K562 (cell line): Measurements from ENCODE around the gene CALB2. TPM values are rescaled to one million over a fixed set of nuclear protein-coding genes. Genes with fewer than 3 reads are reported as not detected.

Experiments
- CBX2 ChIP-seq: fragments of 200-600 bp; sonication (generic); IDR thresholded peaks from one replicate; pipeline ENCODE4 v1.6.1; 2012; ENCODE audit warnings: mild to moderate bottlenecking, low read length, inconsistent platforms; ENCODE audit not compliant: insufficient read depth, poor library complexity, severe bottlenecking
- CEBPG ChIP-seq, 3 experiments: fragments of 200-800 bp in 1 of 3; sonication (Bioruptor generic) in 1 of 3; sonication (generic) in 1 of 3; formaldehyde crosslinking in 1 of 3; IDR thresholded peaks in 2 of 3; conservative IDR thresholded peaks in 1 of 3; 2 replicates each; pipeline versions ENCODE4 v1.6.1 to v1.8.0; 2016 to 2022; ENCODE audit warnings: missing compliant biosample characterization in 2 of 3, missing genetic modification characterization in 2 of 3, mild to moderate bottlenecking in 1 of 3, missing genetic modification reagents in 1 of 3
- HCFC1 ChIP-seq: IDR thresholded peaks from 2 replicates; pipeline ENCODE4 v1.6.1; 2012; ENCODE audit warnings: low read depth, low read length, improper control_type of control experiment
- JUND ChIP-seq, 2 experiments: IDR thresholded peaks; 2 replicates in 1 of 2; 3 replicates in 1 of 2; pipeline ENCODE4 v1.6.1; 2011; ENCODE audit warnings: borderline replicate concordance in 2 of 2, low read depth in 2 of 2, low read length in 2 of 2, improper control_type of control experiment in 1 of 2, missing biosample characterization in 1 of 2, missing genetic modification characterization in 1 of 2, missing genetic modification reagents in 1 of 2
- KAT7 ChIP-seq: sonication (generic); formaldehyde crosslinking; IDR thresholded peaks from 2 replicates; pipeline ENCODE4 v1.8.0; 2022; ENCODE audit warnings: missing genetic modification reagents, mild to moderate bottlenecking, borderline replicate concordance
- NONO ChIP-seq, 2 experiments: fragments of 200-400 bp in 1 of 2; fragments of 450-650 bp in 1 of 2; formaldehyde crosslinking in 1 of 2; IDR thresholded peaks; 2 replicates each; pipeline ENCODE4 v1.6.1; 2017; ENCODE audit warnings: low read depth in 2 of 2, mild to moderate bottlenecking in 2 of 2, moderate library complexity in 2 of 2, low read length in 1 of 2
- ZC3H11A ChIP-seq: IDR thresholded peaks from 2 replicates; pipeline ENCODE4 v1.6.1; 2012; ENCODE audit warnings: low read depth, low read length, improper control_type of control experiment
- ZNF134 ChIP-seq: fragments of 250-450 bp; sonication (Bioruptor Pico); conservative IDR thresholded peaks from 2 replicates; pipeline ENCODE4 v1.4.0; 2020
- ZSCAN32 ChIP-seq: fragments of 450-650 bp; formaldehyde crosslinking; IDR thresholded peaks from 2 replicates; pipeline ENCODE4 v1.4.0; 2020; ENCODE audit warnings: mild to moderate bottlenecking, moderate library complexity
- polyA plus RNA-seq, 8 experiments: library from polyadenylated mRNA; depleted of rRNA in 4 of 8; stranded (reverse) in 5 of 8; unstranded in 3 of 8; fragments of >200 nt; fragmentation: Nextera tagmentation in 2 of 8; fragmentation: Illumina TruSeq in 1 of 8; extraction: Ambion mirVana in 2 of 8; extraction: Trizol in 1 of 8; gene quantifications; 2 replicates each; pipeline versions ENCODE4 v1.2.1 to v1.2.3, GENCODE V29; 2011 to 2014; ENCODE audit warnings: inconsistent platforms in 1 of 8, missing spikeins in 1 of 8
- total RNA-seq, 7 experiments: library from RNA; depleted of rRNA in 6 of 7; stranded (reverse); fragments of >200 nt in 6 of 7; fragmentation: Illumina TruSeq in 2 of 7; extraction: Trizol in 2 of 7; gene quantifications; 2 replicates each; pipeline versions ENCODE4 v1.2.1 to v1.2.3, GENCODE V29; 2011 to 2021; ENCODE audit warnings: low replicate concordance in 1 of 7
- TF ChIP-seq, protein P1 (sequence below): IDR thresholded peaks from 2 replicates; pipeline ENCODE4 v1.6.1; 2011; ENCODE audit warnings: borderline replicate concordance, low read depth, mild to moderate bottlenecking, moderate library complexity, low read length; ENCODE audit not compliant: insufficient read depth, poor library complexity, severe bottlenecking
- TF ChIP-seq, protein P2 (sequence below): fragments of 450-650 bp; formaldehyde crosslinking; IDR thresholded peaks from 2 replicates; pipeline ENCODE4 v1.4.0; 2020; ENCODE audit warnings: mild to moderate bottlenecking, moderate library complexity
- TF ChIP-seq, protein P3 (sequence below), 2 experiments: fragments of 150-350 bp in 1 of 2; IDR thresholded peaks; 2 replicates each; pipeline ENCODE4 v1.6.1; 2012 to 2016; ENCODE audit warnings: low read depth in 2 of 2, low read length in 2 of 2, mild to moderate bottlenecking in 1 of 2, moderate library complexity in 1 of 2
- TF ChIP-seq, protein P4 (sequence below): fragments of 450-650 bp; IDR thresholded peaks from 2 replicates; pipeline ENCODE4 v1.6.1; 2016; ENCODE audit warnings: borderline replicate concordance
- TF ChIP-seq, protein P5 (sequence below): sonication (generic); formaldehyde crosslinking; IDR thresholded peaks from 2 replicates; pipeline ENCODE4 v1.9.0; 2022; ENCODE audit warnings: mild to moderate bottlenecking, missing genetic modification reagents

The CALB2 gene
- total and polyA plus RNA-seq, 9 of the 15 experiments (the other 6 are each of a cell fraction or from before 2014, with no cell fraction given): not detected

DNA sequence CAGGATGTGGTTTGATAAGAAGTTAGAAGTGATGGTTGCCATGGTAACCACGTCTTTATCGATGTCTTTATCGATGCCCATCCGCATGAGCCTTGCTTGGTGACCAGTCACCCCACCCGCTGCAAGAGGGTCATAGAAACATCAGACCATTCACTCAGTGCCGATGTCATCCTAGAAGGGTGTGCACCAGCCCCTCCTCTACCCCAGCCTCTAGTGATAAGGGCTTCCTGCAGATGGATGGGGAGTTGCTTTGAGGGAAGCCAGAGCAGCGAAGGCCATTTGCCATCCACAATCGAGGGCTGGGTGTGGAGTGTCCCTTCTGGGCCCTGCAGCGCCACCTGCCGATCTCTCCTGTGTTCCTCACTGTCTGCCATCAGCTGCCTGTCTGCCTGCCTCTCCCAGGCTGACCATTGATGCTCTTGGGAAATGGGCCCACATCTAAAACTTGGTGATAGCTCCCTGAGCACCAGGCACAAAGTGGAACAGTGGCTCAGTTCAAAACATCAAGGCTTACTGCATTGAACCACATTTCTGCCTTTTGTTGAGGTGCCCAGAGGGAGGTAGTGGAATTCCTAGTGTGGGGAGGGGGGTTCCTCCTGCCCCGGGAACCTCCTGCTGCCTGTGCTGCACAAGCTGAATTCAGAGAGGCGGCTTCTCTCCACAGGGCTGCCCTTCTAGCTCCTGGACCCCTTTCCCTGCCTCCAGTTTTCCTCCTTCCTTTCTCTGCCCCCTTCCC lies 8.9 kb downstream of the CALB2 start (continued):
- TF ChIP-seq CBX2 (no peak), ZC3H11A (no peak), KAT7 (CRISPR knock-in tag) (no peak), ZSCAN32 (CRISPR knock-in tag) (no peak), NONO (IDR thresholded peaks at IDR 0.05; ENCODE audit: low read depth in 2 of 2, low read length in 1 of 2) (no peak), JUND (IDR thresholded peaks at IDR 0.05; ENCODE audit: borderline replicate concordance, low read depth, low read length) (0 out of 2 replicates have a peak, but pooled peaks have one; percentile 6), JUND (tag; IDR thresholded peaks at IDR 0.05; ENCODE audit: borderline replicate concordance, low read depth, low read length) (peak; percentile 19; the same call in 1 of the 3 replicates), ZNF134 (CRISPR knock-in tag) (no peak), CEBPG (CRISPR knock-in tag; IDR thresholded peaks at IDR 0.05) (no peak), CEBPG (tag; conservative IDR thresholded peaks at IDR 0.05 in 1 of 2, IDR thresholded peaks at IDR 0.05 in 1 of 2) (no peak), HCFC1 (no peak)
- TF ChIP-seq, protein P1, sequence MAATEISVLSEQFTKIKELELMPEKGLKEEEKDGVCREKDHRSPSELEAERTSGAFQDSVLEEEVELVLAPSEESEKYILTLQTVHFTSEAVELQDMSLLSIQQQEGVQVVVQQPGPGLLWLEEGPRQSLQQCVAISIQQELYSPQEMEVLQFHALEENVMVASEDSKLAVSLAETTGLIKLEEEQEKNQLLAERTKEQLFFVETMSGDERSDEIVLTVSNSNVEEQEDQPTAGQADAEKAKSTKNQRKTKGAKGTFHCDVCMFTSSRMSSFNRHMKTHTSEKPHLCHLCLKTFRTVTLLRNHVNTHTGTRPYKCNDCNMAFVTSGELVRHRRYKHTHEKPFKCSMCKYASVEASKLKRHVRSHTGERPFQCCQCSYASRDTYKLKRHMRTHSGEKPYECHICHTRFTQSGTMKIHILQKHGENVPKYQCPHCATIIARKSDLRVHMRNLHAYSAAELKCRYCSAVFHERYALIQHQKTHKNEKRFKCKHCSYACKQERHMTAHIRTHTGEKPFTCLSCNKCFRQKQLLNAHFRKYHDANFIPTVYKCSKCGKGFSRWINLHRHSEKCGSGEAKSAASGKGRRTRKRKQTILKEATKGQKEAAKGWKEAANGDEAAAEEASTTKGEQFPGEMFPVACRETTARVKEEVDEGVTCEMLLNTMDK: peak; percentile 19
- TF ChIP-seq, protein P2, sequence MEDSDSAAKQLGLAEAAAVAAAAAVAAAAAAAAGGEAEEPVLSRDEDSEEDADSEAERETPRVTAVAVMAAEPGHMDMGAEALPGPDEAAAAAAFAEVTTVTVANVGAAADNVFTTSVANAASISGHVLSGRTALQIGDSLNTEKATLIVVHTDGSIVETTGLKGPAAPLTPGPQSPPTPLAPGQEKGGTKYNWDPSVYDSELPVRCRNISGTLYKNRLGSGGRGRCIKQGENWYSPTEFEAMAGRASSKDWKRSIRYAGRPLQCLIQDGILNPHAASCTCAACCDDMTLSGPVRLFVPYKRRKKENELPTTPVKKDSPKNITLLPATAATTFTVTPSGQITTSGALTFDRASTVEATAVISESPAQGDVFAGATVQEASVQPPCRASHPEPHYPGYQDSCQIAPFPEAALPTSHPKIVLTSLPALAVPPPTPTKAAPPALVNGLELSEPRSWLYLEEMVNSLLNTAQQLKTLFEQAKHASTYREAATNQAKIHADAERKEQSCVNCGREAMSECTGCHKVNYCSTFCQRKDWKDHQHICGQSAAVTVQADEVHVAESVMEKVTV: no peak
- TF ChIP-seq, protein P3, sequence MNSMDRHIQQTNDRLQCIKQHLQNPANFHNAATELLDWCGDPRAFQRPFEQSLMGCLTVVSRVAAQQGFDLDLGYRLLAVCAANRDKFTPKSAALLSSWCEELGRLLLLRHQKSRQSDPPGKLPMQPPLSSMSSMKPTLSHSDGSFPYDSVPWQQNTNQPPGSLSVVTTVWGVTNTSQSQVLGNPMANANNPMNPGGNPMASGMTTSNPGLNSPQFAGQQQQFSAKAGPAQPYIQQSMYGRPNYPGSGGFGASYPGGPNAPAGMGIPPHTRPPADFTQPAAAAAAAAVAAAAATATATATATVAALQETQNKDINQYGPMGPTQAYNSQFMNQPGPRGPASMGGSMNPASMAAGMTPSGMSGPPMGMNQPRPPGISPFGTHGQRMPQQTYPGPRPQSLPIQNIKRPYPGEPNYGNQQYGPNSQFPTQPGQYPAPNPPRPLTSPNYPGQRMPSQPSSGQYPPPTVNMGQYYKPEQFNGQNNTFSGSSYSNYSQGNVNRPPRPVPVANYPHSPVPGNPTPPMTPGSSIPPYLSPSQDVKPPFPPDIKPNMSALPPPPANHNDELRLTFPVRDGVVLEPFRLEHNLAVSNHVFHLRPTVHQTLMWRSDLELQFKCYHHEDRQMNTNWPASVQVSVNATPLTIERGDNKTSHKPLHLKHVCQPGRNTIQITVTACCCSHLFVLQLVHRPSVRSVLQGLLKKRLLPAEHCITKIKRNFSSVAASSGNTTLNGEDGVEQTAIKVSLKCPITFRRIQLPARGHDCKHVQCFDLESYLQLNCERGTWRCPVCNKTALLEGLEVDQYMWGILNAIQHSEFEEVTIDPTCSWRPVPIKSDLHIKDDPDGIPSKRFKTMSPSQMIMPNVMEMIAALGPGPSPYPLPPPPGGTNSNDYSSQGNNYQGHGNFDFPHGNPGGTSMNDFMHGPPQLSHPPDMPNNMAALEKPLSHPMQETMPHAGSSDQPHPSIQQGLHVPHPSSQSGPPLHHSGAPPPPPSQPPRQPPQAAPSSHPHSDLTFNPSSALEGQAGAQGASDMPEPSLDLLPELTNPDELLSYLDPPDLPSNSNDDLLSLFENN (IDR thresholded peaks at IDR 0.05; ENCODE audit: low read depth in 2 of 2, low read length in 2 of 2): no peak
- TF ChIP-seq, protein P4, sequence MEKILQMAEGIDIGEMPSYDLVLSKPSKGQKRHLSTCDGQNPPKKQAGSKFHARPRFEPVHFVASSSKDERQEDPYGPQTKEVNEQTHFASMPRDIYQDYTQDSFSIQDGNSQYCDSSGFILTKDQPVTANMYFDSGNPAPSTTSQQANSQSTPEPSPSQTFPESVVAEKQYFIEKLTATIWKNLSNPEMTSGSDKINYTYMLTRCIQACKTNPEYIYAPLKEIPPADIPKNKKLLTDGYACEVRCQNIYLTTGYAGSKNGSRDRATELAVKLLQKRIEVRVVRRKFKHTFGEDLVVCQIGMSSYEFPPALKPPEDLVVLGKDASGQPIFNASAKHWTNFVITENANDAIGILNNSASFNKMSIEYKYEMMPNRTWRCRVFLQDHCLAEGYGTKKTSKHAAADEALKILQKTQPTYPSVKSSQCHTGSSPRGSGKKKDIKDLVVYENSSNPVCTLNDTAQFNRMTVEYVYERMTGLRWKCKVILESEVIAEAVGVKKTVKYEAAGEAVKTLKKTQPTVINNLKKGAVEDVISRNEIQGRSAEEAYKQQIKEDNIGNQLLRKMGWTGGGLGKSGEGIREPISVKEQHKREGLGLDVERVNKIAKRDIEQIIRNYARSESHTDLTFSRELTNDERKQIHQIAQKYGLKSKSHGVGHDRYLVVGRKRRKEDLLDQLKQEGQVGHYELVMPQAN: no peak
- TF ChIP-seq, protein P5, sequence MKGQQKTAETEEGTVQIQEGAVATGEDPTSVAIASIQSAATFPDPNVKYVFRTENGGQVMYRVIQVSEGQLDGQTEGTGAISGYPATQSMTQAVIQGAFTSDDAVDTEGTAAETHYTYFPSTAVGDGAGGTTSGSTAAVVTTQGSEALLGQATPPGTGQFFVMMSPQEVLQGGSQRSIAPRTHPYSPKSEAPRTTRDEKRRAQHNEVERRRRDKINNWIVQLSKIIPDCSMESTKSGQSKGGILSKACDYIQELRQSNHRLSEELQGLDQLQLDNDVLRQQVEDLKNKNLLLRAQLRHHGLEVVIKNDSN (CRISPR knock-in tag): no peak
